GM21786 (cell line): Measurements from ENCODE around the gene PROK2.

Source experiments
- ATAC-seq: cut with Tn5 transposase; IDR thresholded peaks from one replicate; pipeline ENCODE4 v1.9.1; 2021; ENCODE audit not compliant: unreplicated experiment

PROK2 gene

DNA sequence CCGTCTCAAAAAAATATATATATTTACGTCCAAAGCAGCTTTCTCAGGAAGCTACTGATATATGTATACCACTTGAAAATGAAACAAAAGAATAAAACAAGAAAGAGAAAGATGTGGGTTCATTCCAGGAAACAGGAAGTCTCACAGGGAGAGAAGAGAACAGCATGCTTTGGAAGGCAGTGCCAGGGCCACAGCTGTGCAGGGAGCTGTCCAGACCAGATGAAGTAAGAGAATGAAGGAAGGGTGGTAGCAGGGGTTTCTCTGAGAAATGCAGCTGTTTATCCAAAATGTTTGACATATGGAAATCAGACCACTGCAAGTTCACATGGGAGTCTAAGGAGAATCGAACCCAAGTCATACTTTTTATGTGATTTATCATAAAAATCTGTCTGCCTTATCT lies 40.2 kb downstream of the PROK2 start:
- no peak for ATAC-seq

DNA sequence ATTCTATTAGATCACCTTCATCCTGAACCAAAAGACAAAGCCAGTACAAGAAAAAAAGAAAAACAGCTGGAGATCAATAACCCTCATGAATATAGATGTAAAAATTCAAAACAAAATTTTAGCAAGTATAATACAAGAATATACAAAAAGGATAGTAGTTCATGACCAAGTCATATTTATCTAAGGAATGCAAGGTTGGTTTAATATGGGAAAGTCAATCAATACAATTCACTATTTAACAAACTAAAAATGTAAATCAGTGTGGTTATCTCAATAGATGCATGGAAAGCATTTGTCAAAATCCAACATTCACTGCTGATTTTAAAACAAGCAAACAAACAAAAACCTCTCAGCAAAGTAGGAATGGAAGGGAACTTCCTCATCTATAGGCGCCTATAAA lies 42.3 kb downstream of the PROK2 start:
- no peak for ATAC-seq

DNA sequence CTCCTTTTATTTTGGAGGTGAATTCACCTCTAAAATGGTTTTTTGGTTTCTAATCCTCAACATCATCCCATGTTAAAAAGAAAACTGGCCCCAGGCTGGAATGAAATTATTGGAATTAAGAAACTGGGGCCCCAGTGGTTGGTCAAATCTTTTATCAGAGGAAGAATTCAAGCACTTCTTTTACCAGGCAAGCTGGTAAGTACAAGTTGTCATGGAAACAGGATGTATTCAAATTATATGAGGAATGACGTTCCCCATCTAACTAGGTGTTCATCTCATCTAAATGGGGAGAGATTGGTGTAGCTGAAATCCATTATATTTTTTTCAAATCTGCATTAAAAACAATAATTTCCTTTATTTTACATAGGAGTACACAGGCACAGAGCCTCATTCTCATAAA lies 50.1 kb downstream of the PROK2 start:
- no peak for ATAC-seq

GRCh38 chr3:71733319-71733718 lies 51.6 kb downstream of the PROK2 start:
- no peak for ATAC-seq

DNA sequence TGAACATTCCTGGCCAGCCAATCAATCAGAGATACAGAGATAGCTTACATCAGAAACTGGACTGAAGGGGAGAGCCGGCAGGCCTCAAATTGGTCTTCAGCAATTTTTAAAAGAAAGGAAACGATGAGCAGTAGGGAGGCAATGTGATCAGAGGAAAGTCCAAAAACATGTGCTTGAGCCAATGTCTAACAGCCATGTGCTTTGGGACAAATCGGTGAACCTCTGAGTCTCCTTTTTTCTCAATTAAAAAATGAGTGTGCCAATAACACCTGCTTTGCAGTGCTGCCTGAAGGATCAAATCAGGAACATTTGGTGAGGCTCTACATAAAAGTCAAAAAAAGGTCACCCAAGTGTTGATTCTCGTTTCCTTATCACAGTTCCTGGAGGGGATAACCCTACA lies 52.3 kb downstream of the PROK2 start:
- ATAC-seq: no peak

GRCh38 chr3:71728632-71729342 lies 56.2 kb downstream of the PROK2 start:
- no peak for ATAC-seq

DNA sequence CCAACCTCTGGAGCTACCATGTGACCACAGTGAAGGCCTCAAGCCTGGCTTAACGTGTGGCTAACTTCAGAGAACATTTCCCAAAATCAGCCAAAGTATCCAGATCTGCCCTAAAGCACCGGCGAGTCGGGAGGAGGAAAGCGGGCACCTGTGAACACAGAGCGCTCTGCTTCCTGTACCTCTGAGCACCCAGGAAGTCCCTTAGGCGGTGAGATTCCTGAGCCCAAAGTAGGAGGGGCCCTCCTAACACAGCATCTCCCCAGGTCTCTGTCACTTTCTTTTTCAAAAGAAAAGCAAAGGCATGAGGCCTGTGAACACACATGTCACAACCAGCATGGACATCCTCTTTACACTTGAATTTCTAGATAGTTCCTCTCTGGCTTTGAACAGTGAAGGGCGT lies 58.8 kb downstream of the PROK2 start:
- ATAC-seq: no peak

DNA sequence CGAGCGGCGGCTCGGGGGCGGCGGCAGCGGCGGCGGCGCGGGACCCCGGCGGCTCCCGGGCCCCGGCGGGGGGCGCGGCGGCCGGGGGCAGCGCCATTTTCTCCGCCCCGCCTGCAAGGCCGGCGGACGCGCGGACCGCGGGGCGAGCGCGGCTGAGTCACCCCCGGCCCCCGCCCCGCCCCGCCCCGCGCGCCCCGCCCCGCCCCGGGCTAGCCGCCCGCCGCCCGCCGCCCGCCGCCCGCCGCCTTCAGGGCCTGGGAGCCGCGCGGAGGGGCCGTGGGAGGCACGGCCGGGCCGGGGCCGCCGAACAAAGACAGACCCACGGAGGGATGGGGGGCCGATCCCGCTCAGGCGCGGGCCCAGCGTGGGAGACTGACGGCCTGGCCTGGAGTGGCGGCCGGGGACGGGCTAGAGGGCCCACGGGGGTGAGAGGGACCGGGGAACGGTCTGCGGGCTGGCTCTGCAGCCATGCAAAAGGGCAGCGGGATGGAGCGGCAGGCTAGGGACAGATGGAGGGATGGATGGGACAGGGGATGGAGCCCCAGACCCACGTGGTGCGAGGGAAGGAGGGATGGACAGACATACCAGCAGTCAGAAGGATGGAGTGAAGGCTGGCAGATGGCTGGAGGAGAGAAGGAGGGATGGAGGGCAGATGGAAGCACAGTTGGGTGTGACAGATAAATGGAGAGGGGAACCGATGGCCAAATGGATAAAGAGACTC lies 59.5 kb downstream of the PROK2 start, which contains the start of gene EIF4E3:
Gene EIF4E3 (minus strand): TSS at position 132 of the 721 bp plus-strand sequence. CDS start 35 bp downstream, at position 97.
- ATAC-seq: no peak

GRCh38 chr3:71724584-71725270 lies 60.2 kb downstream of the PROK2 start:
- no peak for ATAC-seq

DNA sequence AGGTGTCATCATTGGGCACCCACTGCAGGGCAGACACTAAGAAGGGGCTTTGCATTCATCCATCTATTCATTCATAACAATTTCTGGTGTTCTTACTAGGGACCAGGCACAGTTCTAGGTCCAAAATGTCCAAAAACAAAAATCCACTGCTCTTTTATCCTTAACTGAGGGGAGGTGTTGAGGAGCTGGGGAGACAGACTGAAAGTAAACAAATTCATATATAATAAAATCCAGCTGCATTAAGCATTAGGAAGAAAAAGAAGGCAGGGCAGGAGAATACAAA lies 60.8 kb downstream of the PROK2 start:
- no peak for ATAC-seq

DNA sequence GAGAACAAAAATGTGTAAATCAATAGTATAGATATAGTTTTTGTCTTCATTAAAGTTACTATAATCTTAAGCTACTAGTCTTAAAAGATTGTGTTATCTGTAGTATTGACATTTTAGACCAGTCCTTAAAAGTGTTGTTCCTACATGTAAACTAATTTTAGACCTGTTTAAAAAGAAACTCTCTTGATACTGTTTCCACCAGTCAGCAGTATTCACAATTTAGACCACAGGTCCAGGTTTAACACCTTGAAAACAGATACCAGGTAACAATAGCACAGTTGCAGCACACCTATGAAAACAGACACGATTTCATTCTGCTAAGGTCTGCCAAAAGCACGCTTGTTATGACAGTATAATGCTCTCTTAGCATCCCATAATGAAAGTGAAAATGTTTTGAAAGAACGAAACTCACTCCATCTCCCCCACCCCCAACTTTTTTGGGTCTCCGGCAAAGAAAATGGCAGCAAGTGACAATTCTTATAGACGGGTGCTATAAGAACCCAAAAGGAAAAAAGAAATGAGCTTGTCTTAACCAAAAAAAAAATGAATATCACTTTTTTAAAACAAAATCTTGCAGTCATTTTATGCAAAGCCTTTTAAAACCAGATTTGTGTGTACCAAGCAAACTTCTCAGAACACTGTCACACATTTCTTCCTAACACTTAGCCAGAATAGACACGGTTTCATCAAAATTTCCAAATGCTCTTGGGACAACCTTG lies 61.3 kb downstream of the PROK2 start:
- no peak for ATAC-seq

DNA sequence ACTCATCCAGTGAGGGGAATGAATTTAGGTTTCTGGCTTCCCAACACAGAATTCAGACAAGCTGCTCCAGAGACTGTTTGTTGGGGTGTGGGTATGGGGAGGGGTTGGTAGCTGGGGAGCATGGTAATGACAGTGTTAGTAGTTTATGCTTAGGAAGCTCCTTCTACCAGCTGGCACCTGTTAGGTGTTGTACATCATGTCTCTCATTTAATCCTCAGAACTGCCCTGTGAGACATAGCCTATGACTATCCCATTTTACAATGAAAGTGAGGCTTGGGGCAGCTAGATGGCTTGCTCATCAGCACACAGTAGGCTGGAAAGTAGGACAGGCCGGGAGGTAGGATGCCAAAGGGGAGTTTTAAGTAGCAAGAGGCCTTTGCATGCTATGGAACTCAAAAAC lies 62.3 kb downstream of the PROK2 start:
- no peak for ATAC-seq
